Measurements from ENCODE around the gene PPP1R11.

GRCh38 chr6:30073489-30074235, 6.7 kb downstream of the PPP1R11 start:
- no peak for TF ChIP-seq POLR2A (IDR thresholded peaks at IDR 0.05)
- TF ChIP-seq CTCF (IDR thresholded peaks at IDR 0.05) = no peak

Data from right lobe of liver (tissue), 4 donors.